Measurements from ENCODE around the gene EGFLAM. TPM values are rescaled to one million over a fixed set of nuclear protein-coding genes. Genes with fewer than 3 reads are reported as not detected.
A peak's percentile ranks its signal among the peaks of the same experiment; 100 is the strongest.

The EGFLAM gene
- total RNA-seq, 1 donor, result 11.2 TPM

- peak overlapping the region; percentile 64 for H2AFZ ChIP-seq (ENCODE audit: low read length)
- no peak for TF ChIP-seq CTCF (IDR thresholded peaks at IDR 0.05; ENCODE audit: extremely low read depth, low read depth, low read length)
These were observed 159.3 kb downstream of the EGFLAM start for GRCh38 chr5:38417658-38418017.

GRCh38 chr5:38420246-38420645 lies 161.9 kb downstream of the EGFLAM start:
- Histone ChIP-seq H3K79me2 (ENCODE audit: insufficient read depth, low read length) (no peaks in the 10 kb centered on the region), H2AFZ (ENCODE audit: low read length) (peak overlapping the region; percentile 20), H3K4me2 (ENCODE audit: insufficient read depth, low read length) (peak overlapping the region; percentile 47), H4K20me1 (ENCODE audit: insufficient read depth, low read length) (no peaks in the 10 kb centered on the region), H3K4me3 (ENCODE audit: insufficient read depth, low read length) (no peak overlapping the region), H3K27ac (ENCODE audit: low read depth, low read length) (peak overlapping the region; percentile 41), H3K4me1 (ENCODE audit: insufficient read depth, low read length) (peaks cover 56% of the 10 kb centered on the region), H3K36me3 (ENCODE audit: insufficient read depth, low read length) (no peaks in the 10 kb centered on the region), H3K27me3 (ENCODE audit: insufficient read depth, low read length) (no peaks in the 10 kb centered on the region), H3K9me3 (ENCODE audit: low read depth, low read length) (no peaks in the 10 kb centered on the region)
- TF ChIP-seq CTCF (IDR thresholded peaks at IDR 0.05; ENCODE audit: extremely low read depth, low read depth, low read length), result no peak
- no peak for DNase-seq (ENCODE audit: insufficient read length, low spot score, missing footprints)

More at GRCh38 chr5:38417658-38418017, 159.3 kb downstream of the EGFLAM start:
- Histone ChIP-seq H3K4me3 (ENCODE audit: insufficient read depth, low read length) (no peak overlapping the region), H3K4me1 (ENCODE audit: insufficient read depth, low read length) (peaks cover 36% of the 10 kb centered on the region), H3K27me3 (ENCODE audit: insufficient read depth, low read length) (no peaks in the 10 kb centered on the region), H3K79me2 (ENCODE audit: insufficient read depth, low read length) (no peaks in the 10 kb centered on the region), H3K4me2 (ENCODE audit: insufficient read depth, low read length) (peak overlapping the region; percentile 25), H3K36me3 (ENCODE audit: insufficient read depth, low read length) (no peaks in the 10 kb centered on the region), H4K20me1 (ENCODE audit: insufficient read depth, low read length) (no peaks in the 10 kb centered on the region), H3K9me3 (ENCODE audit: low read depth, low read length) (no peaks in the 10 kb centered on the region), H3K27ac (ENCODE audit: low read depth, low read length) (no peak overlapping the region)
- no peak for DNase-seq (ENCODE audit: insufficient read length, low spot score, missing footprints)

- Histone ChIP-seq H3K27me3 (ENCODE audit: insufficient read depth, low read length) (no peaks in the 10 kb centered on the region), H3K4me2 (ENCODE audit: insufficient read depth, low read length) (peak overlapping the region; percentile 47), H3K9me3 (ENCODE audit: low read depth, low read length) (no peaks in the 10 kb centered on the region), H4K20me1 (ENCODE audit: insufficient read depth, low read length) (no peaks in the 10 kb centered on the region), H3K27ac (ENCODE audit: low read depth, low read length) (peak overlapping the region; percentile 41), H3K4me1 (ENCODE audit: insufficient read depth, low read length) (peaks cover 56% of the 10 kb centered on the region), H2AFZ (ENCODE audit: low read length) (peak overlapping the region; percentile 4), H3K4me3 (ENCODE audit: insufficient read depth, low read length) (peak overlapping the region; percentile 1), H3K79me2 (ENCODE audit: insufficient read depth, low read length) (no peaks in the 10 kb centered on the region), H3K36me3 (ENCODE audit: insufficient read depth, low read length) (no peaks in the 10 kb centered on the region)
- DNase-seq (ENCODE audit: insufficient read length, low spot score, missing footprints), result no peak
- TF ChIP-seq CTCF (IDR thresholded peaks at IDR 0.05; ENCODE audit: extremely low read depth, low read depth, low read length), result peak; percentile 92
These were observed 162.5 kb downstream of the EGFLAM start for GRCh38 chr5:38420691-38421390.

GRCh38 chr5:38422622-38423021 lies 164.3 kb downstream of the EGFLAM start:
- Histone ChIP-seq H3K4me1 (ENCODE audit: insufficient read depth, low read length) (peaks cover 62% of the 10 kb centered on the region), H3K27me3 (ENCODE audit: insufficient read depth, low read length) (no peaks in the 10 kb centered on the region), H3K27ac (ENCODE audit: low read depth, low read length) (no peak overlapping the region), H3K4me3 (ENCODE audit: insufficient read depth, low read length) (no peak overlapping the region), H3K9me3 (ENCODE audit: low read depth, low read length) (no peaks in the 10 kb centered on the region), H2AFZ (ENCODE audit: low read length) (no peak overlapping the region), H3K36me3 (ENCODE audit: insufficient read depth, low read length) (no peaks in the 10 kb centered on the region), H4K20me1 (ENCODE audit: insufficient read depth, low read length) (no peaks in the 10 kb centered on the region), H3K4me2 (ENCODE audit: insufficient read depth, low read length) (no peak overlapping the region), H3K79me2 (ENCODE audit: insufficient read depth, low read length) (no peaks in the 10 kb centered on the region)
- no peak for DNase-seq (ENCODE audit: insufficient read length, low spot score, missing footprints)
- TF ChIP-seq CTCF (IDR thresholded peaks at IDR 0.05; ENCODE audit: extremely low read depth, low read depth, low read length), result no peak
